Measurements from ENCODE around the gene HOMER2.

- no peak for TF ChIP-seq GATA2 (IDR thresholded peaks at IDR 0.05; ENCODE audit: low read depth, low read length)
- TF ChIP-seq GATA3 (IDR thresholded peaks at IDR 0.05; ENCODE audit: low read depth, low read length), result no peak
Measured at GRCh38 chr15:82971218-82971984, 18.9 kb upstream of the HOMER2 start.
